Measurements from ENCODE around the gene MED4.
"Not testable (repeated sequence)": the region's sequence is repeated elsewhere in the genome, so short reads cannot be mapped to it uniquely, and the experiment has no call there.

MED4 gene

DNA sequence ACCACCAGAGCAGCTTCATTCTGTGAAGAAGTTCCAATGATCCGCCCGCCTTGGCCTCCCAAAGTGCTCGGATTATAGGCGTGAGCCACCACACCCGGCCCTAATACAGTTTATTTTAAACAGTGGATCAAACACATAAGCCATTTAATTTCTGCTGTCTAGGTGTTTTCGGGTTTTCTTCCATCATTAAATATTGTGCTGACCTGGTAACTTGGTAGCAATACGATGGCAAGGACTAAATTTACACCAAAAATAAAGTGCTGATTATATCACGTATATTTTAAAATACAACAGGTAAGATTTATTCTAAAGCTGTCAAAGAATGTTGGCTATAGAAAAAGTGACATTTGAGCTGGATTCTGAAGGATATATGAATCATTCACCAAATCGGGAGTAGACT is 1.3 kb downstream of the MED4 start:
- DNase-seq = no peak

DNA sequence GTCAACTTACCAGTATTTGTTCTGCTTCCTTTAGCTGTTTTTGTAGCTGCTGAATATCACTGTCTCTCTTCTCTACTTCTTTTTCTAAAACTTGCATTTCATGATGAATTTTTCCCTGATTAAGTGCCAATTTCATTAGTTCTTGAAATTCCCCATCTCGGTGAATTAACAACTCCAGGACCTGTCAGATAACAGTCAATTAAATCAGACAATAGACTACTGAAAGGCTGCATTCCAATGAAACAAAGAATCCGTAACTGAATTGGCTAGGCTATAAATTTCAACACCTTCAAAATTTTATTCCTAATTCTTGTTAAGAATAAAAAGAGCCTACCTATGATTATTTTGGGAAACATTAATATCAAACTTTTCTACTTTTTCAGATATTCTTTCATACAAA is 8.6 kb downstream of the MED4 start:
- no peak for DNase-seq

DNA sequence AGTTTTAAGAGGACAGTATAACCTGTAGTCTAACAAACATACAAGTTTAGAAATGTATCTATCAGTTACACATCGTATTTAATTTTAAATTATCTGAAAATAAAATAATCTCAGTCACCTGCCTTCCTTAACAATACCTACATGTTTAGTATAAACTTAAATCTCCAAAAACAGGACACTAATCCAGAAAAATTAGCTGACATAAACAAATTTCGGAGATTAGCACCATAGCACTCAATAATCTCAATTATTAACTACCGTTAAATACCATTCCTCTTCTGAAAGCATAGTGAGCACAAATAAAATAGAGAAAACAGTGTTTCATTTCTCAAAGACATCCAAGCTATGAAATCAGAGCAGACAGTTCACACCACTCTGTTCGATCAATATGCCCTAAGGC is 13.2 kb downstream of the MED4 start:
- no peak for DNase-seq

DNA sequence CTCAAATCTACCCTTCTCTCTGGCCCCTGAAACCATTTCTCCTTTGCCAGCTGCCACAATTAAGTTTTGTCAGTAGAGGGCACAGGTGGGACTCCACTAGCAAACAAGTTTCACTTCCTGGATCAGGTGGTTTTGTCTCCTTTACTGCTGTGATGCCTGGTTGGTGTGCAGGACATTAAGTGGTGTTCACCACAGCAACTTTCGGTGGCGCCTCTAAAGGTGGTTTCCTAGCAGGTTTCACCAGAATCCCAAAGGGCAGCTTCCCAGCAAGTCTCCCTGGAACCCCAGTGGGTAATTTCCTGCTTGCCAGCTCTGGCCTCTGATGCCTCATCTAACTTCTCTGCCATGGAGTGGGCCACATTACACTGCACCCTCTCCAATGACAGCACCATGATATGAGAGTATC is 16.6 kb downstream of the MED4 start:
- DNase-seq = no peak

DNA sequence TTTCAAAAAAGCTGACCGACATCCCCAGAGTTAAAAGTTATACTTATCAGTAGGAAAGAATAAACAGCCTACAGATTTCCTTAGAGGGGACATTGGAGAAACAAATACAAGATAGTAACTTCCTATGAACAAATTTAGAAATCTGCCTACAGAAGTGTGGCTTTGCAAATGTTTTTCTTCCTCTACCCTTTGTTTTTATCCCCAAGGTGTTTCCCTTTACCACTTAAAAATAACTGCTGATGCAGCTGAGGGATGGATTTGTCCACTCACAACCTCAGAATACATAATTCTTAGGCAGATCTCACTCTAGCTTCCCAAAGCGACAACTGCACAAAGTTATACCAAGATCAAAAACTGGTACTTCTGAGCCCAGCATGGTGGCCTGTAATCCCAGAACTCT is 20.9 kb downstream of the MED4 start:
- no peak for DNase-seq

DNA sequence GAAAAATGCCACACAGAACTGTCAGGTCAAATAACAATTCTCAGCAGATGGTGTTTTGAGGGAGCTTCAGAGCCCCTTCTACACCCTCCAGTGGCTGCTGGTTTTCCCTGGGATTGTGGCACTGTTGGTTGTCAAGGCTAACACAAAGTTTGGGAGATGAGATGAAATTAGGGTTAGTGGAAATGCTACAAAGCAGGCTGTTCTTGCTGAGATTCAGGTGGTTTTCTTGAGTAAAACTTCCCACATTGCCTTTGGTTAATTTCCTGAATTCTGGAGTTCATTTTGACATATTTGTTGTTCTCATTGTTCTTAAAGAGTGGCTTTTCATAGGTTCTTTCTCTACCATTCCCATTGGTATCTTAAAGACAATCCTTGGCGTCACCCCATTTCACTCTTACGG is 22.1 kb downstream of the MED4 start:
- no peak for DNase-seq

DNA sequence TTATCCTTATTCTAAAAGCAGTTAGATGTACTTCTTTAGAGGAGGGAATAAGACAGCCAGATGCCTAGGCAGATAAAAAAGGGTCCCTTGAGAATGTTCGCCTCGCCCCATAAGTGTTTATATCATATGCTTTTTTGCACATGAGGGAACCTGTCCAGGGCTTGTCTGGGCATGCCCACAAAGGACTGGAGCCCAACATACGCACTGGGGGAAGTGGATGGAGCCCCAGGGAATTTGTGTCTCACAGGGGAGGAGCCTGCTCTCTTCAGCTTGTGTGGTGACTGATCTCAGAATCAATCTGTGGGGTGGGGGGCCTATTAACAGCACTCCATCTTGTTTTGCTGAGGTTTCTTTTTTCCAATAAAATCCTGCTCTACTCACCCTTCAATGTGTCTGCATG is 22.6 kb downstream of the MED4 start:
- peak; percentile 24 for DNase-seq

DNA sequence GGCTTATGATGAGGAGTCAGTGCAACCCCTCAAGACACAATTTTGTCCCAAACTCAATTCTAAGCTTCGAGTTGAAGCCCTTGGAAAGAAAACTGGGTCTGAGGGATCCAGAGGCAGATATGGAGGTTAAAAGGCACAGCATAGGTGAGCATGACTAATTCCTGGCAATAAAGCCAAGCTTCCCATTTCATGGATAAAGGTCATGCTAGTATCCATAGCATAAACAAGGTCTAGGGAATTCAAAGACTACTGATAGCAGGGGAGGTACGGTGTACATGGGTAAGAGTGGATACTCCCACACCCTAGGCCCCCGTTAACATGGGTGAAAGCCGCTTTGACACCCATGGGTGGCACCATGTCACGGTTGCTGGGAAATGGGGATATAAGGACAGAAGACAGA is 24.0 kb downstream of the MED4 start:
- DNase-seq = no peak

DNA sequence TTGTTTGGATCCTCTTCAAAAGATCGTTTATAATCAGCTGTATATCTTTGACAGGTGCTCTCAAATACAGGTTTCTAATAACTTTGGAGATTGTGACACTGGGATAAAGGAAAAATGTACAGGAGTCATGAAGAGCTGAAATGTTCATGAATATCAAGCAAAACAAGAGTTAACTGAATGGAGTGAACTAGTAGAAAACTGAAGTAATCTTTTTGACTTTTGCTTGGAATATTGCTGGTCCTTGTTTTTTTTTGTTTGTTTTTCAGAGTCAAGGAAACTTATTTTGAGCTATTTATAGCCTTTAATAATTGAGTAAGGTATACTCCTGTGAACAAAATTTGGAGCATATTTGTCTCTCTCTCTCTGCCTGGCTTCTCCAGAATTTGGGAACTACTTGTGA is 25.3 kb downstream of the MED4 start:
- DNase-seq = no peak

DNA sequence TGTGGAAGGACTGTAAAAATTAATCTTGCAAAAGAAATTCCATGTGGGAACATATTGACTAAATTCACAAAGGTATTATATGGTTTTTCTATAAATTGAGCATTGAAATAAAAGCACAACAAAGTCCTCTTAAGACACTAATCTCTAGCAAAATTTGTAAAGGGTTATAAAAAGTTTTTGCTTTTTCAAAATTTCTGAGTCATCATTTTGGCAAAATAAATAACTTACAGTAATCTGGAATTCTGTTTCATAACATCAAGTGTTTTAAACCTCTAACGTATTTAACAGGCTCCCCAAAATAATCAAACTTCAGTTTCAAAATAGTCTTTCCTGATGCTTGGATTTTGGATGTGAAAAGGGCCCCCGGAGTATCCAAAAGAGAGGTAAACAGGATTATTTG is 26.0 kb downstream of the MED4 start:
- no peak for DNase-seq

DNA sequence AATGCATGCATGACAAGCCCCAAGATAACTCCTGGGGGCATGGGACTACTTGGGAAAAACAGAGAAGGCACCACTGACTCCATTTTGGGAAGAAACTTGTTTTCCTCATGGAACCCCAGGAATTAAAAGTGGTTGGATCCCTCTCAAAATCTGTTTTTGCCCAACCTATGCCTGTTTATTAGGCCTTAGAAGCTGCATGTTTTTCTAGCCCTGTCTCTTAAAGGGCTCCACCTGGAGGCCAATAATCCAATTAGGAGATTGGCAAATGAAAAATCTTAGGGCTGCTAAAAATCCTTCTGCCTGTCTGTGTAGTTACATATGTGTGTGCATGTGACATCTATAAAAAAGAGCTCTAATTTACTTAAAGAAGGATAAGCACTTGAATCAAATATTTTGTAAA is 26.9 kb downstream of the MED4 start:
- DNase-seq = no peak

DNA sequence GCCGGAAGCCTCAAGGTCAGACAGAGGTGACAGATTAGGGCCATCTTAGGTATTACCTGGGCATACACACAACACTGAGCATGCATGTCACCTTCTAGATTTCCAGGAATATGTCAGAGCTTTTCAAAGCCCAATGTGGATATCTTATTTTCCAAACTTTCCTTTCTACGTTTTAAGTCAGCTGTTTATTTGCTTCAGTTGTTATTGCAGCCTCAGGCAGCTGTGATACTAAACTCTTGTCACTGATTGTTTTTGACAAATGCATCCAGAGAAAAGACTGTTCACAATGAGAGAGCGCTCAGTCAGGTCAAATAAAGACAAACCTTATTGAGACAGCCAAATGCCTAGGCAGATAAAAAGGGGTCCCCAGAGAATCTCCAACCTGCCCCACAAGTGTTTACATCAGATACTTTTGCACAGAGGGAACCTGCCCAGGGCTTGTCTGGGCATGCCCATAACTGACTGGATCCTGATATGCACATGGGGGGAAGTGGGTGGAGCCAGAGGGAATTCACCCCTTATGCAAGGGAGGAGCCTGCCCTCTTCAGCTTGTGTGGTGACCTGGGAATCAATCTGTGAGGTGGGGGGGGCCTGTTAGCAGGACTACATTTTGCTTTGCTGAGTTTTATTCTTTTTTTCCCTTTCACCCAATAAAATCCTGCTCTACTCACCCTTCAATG is 28.5 kb downstream of the MED4 start:
- DNase-seq = peak; percentile 18

DNA sequence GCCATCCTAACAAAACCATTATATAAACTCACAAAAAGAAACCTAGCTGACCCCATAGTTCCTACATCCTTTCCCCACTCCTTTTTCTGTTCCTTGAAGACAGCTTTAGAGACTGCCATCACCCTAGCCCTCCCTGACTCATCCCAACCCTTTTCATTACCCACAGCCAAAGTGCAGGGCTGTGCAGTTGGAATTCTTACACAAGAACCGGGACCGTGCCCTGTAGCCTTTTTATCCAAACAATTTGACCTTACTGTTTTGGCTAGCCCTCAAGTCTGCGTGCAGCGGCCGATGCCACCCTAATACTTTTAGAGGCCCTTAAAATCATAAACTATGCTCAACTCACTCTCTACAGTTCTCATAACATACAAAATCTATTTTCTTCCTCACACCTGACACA is 35.0 kb downstream of the MED4 start:
- DNase-seq = not testable (repeated sequence)

DNA sequence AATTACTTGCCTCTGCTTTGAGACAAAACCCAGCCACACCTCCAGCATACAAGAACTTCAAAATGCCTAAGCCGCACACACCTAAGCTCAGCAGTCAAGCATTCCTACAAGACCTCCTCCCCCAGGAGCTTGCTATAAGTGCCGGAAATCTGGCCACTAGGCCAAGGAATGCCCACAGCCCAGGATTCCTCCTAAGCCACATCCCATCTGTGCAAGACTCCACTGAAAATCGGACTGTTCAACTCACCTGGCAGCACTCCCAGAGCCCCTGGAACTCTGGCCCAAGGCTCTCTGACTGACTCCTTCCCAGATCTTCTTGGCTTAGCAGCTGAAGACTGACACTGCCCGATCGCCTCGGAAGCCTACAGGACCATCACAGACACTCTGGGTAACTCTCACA is 36.4 kb downstream of the MED4 start:
- DNase-seq = not testable (repeated sequence)

DNA sequence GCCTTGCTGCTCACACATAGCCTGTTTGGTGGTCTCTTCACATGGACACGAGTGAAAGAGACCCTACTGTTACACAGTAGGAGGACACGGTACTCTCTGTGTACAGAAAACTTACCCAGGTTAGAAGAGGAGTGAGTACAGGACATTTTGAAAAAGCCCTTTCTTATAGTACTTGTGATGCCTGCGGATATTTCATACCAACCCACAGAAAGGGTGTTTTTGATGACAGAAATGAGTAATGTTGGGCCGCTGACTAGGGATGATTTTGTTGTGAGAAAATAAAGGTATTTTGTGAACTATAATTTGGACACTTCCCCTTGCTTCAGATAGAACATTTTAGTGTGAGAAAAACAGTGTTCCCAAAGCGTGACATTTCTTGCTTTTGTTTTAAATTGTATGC is 39.2 kb downstream of the MED4 start:
- no peak for DNase-seq

DNA sequence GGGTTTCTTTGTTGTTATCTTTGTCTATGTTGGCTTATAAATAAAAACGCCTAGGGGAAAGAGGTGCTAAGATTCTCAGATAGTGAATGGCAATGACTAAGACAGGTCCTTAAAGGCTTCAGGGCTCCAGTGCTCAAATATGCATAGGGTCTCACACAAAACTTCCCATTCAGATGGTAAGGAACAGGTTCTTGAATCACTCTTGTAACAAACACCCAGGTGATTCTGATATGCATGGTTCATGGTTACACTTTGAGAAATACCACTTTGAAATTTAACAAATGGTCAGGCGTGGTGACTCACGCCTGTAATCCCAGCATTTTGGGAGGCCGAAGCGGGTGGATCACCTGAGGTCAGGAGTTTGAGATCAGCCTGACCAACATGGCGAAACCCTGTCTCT is 40.3 kb downstream of the MED4 start:
- DNase-seq = no peak

DNA sequence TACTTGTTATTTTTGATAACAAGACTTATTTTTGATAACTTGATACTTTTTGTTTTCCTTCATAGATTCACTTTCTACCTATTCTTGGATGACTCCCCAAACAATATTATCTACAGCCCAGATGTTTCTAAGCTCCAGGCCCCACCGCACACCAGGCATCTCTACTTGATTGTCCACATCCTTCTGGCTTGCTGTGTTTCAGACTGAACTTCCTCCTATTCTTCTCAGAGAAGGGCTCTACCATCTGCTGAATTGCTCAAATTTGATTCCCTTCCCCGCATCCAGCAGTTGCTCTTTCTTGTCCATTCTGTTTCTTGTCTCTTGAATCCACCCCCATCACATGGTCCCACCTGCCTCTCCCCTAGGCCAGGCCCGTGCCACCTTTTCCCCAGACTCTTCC is 44.4 kb downstream of the MED4 start:
- no peak for DNase-seq

DNA sequence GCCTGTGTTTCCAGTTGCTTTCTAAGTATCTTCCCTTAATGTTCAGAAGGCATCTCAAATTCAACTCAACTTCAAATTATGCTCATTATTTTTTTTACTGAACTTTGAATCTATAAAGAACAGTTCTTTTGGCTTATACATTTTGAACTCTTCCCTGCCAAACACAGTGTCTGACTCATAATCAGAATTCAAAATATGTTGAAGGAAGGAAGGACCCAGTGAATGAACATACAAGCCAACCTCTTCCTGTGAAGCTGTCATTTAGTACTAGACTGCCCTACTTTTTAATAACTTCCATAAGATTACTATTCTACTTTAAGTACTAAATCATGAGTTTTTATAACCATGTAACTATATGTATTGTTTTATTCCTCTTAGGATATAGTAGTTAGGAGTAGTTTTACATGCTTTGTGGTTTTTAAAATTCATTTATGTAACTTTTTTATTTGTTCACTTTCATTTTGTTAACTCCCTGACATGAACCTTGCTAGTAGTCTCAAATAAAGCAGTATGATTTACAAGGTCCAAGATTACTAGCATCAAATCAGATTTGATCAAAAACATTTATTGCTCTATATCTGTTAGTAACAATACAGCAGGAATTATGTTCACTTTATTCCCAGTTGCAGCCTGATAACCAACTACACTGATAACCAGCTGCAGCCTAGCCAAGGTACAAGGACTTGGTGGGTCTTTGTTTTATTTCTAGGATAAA is 51.0 kb downstream of the MED4 start:
- no peak for DNase-seq

DNA sequence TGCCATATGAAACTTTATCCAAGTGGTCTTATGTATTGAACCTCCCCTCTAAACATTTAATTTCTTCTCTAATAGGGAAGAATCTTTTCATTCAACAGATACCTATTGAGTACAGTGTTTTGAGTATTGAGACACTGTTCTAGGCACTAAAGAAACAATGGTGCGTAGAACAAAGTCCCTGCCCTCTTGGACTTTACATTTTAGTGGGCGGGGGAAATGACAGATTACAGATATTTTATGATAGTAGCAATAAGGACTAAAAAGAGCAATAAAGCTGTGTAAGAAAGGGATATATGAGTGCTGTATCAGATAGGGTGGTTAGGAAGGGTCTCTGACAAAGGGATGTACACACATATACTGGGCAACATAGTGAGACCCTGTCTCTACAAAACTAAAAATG is 52.0 kb downstream of the MED4 start:
- DNase-seq = no peak

DNA sequence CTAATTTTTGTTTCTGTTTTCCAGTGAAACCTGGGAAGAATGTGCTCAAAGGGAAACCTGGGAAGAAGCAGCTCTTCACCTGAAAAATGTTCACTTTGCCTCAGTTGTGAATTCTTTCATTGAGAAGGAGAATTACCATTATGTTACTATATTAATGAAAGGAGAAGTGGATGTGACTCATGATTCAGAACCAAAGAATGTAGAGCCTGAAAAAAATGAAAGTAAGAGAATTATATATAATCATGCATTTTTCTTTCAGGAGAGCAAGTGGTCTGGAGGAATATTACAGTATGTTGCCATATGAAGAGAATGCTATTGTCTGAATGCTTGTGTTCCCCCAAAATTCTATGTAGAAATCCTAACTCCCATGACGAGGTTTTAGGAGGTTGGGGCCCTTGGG is 54.0 kb downstream of the MED4 start:
- no peak for DNase-seq

DNA sequence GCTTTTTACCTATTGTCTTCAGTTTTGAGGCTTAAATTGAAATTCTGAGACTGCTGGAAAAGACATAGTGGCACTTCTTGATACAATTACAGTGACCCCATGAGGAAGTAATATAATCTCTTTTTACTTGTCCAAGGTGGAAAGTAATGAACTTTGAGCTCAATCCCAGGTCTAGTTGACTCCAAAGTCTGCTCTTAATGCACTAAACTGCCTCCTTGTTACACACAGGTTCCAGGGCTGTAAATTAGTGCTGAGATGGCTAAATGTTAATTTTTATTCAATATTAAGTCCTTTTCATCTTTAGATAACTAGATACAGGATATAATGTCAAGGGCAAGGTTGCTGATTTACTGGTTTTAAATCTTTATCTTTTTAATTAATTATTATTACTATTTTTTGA is 54.9 kb downstream of the MED4 start:
- DNase-seq = no peak

DNA sequence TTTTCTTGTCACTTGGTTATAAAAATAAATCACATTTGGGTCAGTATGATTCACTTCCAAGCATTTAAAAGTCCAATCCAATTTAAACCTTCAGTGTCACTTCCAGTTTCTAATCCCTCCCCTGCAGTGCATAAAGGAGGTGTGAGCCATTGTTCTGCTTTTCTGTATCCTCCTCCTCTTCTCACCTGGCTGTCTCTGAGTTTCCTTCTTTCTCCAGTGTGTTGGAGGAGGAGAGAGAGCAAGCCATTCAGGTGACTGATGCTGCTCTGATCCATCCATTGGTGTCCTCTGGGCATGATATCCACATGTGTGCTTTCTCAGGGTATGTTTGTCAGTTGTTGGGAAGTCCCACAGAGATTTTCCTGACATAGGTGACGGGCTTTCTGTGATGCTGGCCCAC is 56.1 kb downstream of the MED4 start:
- no peak for DNase-seq

DNA sequence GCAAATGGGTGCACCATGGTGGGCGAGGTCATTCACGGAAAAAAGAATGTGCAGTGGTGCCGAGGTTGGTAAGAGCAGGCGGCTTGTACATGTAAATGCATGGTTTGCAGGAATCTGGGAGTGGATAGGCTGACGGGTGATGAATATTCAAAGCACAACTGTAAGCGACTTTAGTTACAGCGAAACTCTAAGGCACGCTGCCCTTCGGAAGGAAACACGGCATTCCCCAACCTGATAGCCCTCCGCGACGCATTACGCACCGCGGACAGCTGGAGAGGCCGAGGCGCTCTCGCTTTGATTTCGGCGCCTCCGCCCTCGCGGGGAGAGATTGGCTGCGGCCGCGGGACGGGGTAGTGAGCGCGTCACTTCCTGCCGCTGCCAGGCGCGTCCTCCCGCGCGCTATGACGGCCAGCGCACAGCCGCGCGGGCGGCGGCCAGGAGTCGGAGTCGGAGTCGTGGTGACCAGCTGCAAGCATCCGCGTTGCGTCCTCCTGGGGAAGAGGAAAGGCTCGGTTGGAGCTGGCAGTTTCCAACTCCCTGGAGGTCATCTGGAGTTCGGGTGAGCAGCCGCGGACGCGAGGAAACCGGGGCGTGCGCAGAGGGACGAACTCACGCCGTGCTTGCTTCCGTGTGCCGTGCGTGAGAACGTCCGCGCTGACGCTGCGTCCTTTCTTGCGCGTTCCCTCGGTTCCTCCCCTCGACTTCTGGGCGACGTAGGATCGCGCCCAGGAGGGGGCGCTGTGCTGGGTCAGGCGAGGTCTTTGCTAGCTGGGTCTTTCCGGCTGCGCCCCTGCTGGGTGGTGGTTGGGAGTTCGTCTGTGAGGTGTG is 57.3 kb downstream of the MED4 start, which contains the start of gene NUDT15:
Gene NUDT15, plus strand, starts transcription at position 381 of the 828 bp plus-strand sequence. Its CDS starts 21 bp downstream, at position 402.
- DNase-seq = peak; percentile 79

DNA sequence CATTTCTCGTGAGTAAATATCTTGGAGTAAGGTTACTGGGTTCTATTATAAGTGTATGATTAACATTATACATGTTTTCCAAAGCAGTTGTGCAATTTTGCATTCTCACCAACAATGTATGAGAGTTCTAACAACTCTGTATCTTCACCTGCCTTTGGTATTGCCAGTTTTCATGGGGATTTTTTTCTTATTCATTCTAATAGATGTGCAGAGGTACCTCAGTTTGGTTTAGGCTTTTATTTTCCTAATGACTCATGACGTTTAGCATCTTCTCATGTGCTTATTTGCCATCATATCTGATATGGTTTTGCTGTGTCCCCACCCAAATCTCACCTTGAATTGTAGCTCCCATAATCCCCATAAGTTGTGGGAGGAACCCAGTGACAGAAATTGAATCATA is 65.0 kb downstream of the MED4 start:
- no peak for DNase-seq
